T1000 (cell line): ENCODE results near the gene ARFGAP1.
"Not testable (repeated sequence)": the region's sequence is repeated elsewhere in the genome, so short reads cannot be mapped to it uniquely, and the experiment has no call there.

Experiments
- DNase-seq: peaks from one replicate; lab custom pipeline; 2025; ENCODE audit warnings: mixed read lengths; lab: John Stamatoyannopoulos, UW

ARFGAP1 gene

DNA sequence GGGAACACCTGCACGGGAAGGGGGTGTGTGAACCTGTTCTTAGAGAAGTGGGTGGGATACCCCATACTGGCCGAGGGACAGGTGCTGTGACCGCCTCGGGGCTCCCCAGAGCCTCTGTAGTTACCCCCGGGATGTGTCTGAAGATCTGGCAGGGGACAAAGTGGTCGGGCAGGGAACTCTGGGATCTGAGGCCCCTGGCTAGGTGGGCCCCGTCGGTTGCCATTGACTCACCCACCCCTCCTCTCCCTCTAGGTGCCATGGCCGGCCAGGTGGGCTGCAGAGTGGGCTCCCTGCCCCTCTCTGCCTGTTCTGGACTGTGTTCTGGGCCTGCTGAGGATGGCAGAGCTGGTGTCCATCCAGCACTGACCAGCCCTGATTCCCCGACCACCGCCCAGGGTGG, 32.6 kb upstream of the ARFGAP1 start:
- no peak for DNase-seq

GRCh38 chr20:63241272-63241671, 31.3 kb upstream of the ARFGAP1 start:
- DNase-seq: no peak

- no peak for DNase-seq
Observed at GRCh38 chr20:63242736-63243135, 29.9 kb upstream of the ARFGAP1 start.

- no peak for DNase-seq
Observed at GRCh38 chr20:63243604-63244247, 28.9 kb upstream of the ARFGAP1 start.

- DNase-seq: no peak
Observed at GRCh38 chr20:63244468-63244867, 28.1 kb upstream of the ARFGAP1 start.

- no peak for DNase-seq
Observed at GRCh38 chr20:63246490-63247288, 25.9 kb upstream of the ARFGAP1 start.

GRCh38 chr20:63247671-63248228, 24.9 kb upstream of the ARFGAP1 start:
- no peak for DNase-seq

GRCh38 chr20:63248835-63249591, 23.6 kb upstream of the ARFGAP1 start:
- DNase-seq: no peak

GRCh38 chr20:63249891-63250290, 22.7 kb upstream of the ARFGAP1 start:
- no peak for DNase-seq

GRCh38 chr20:63251350-63251749, 21.3 kb upstream of the ARFGAP1 start:
- DNase-seq: not testable (repeated sequence)

DNA sequence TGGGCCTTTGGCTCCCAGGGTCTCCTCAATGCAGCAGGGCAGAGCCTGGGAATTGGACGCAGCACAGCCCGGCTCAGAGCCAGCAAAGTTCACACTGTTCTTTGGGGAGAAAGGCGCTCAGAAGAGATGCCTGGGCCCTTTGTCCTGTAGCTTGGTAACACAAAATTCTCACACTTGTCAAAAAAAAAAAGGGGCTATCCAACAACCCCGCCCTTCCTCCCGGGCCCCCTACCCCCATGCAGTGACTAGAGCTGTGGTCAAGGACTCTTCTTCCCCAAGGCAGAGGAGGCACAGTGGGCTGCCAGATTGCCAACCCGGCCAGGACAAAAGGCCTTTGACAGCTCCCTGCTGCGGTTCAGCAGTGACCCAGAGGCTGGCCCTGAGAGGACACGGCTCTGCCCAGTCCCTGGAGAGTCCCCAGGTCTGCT, 20.3 kb upstream of the ARFGAP1 start:
- DNase-seq: no peak

DNA sequence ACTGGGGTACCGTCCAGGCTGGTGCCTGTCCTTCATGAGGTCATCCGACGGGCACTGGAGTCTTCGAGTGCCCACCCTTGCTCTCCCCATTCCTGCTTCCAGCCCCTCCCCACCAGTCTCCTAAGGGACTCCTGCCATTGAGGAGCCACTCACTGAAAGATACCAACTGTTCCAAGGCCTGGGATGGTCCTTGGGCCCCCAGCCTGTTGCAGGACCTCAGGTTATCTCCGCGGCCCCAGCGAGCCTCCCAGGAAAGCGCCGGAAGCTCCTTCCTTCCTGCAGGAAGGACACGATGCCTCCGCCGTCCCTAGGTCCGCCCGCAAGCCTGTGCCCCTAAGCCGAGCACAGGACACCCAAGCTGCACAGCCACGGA, 19.6 kb upstream of the ARFGAP1 start:
- DNase-seq: no peak

DNA sequence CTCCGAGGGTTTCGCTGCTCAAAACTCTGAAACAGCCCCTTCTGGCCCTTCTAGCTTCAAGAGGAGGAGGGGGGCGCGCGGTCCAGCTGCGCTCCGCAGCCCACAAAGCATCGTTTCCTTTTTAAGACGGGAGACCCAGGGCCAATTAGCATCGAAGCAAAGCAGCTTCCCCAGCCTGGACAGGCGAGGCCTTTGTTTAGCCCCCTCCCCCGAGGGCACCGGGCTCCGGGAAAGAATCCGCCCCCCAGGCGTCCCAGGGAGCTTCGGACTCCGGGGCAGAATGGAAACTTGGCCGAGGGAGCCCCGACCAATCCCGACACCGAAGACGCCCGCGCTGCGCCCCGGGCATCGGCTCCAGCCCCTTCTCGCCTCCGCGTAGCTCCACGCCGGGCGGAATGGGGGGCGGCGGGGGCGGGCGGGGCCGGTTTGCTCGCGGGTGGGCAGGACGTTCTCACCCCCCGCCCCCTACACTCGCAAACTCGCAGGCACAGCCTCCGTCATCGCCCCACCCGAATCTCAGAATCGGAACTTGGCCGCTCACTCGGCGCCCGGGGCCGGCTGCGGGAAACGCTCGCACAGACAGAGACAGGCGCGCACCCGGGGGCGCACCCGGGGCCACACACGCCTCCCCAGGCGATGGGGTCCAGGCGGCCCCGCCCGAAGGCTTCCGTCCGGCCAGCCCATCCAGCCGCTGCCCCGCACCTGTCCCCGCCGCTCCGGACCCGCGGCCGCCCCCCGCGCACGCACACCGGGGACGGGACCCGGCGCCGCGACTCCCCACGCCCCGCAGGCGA, 19.0 kb upstream of the ARFGAP1 start:
- DNase-seq: no peak

GRCh38 chr20:63254232-63254605, 18.4 kb upstream of the ARFGAP1 start, which contains the start of gene NKAIN4:
TSS of gene NKAIN4 (minus strand) at chr20:63254463. CDS start at chr20:63254450, 13 bp downstream.
- DNase-seq: no peak

- no peak for DNase-seq
Observed at GRCh38 chr20:63254606-63255384, 17.8 kb upstream of the ARFGAP1 start.

- no peak for DNase-seq
Observed at GRCh38 chr20:63255931-63256704, 16.5 kb upstream of the ARFGAP1 start.

DNA sequence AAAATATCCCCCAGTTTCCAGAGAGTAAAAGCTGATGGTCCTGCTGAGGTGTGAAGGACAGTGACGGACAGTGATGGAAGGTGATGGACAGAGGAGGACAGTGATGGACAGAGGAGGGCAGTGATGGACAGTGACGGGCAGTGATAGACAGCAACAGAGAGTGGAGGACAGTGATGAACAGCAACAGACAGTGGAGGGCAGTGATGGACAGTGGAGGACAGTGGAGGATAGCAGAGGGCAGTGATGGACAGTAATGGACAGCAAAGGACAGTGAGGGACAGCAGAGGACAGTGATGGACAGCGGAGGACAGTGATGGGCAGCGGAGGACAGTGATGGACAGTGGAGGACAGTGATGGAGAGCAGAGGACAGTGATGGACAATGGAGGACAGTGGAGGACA, 15.7 kb upstream of the ARFGAP1 start:
- no peak for DNase-seq

DNA sequence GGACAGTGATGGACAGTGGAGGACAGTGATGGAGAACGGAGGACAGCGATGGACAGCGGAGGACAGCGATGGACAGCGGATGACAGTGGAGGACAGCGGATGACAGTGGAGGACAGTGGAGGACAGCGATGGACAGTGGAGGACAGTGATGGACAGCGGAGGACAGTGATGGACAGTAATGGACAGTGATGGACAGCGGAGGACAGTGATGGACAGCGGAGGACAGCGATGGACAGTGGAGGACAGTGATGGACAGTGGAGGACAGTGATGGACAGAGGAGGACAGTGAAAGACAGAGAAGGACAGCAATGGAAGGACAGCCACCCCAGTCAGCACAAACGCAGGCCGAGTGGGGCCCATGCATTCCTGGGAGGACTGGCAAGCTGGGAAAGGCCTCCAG, 15.0 kb upstream of the ARFGAP1 start:
- no peak for DNase-seq

DNA sequence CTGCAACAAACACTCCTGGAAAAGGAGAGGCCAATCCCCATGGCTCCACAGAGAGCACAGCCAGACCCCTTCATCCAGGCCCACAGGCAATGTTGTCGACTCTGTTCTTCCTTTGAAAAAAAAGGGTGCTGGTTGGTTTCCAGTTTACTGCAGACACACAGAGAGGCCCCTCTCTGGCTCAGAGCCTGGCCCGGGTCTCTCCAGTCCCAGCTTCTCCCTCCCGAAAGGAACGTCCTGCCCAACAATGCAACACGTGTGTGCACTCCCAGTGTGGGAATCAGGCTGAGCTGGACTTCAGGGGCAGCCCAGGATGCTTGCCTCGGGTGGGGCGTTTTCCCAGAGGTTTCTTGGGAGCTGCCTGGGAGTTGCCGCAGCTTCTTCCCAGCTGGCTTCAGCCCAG, 13.8 kb upstream of the ARFGAP1 start:
- no peak for DNase-seq
